HEK293T (cell line): ENCODE measurements around the gene APBB2.
"Not testable (repeated sequence)": the region's sequence is repeated elsewhere in the genome, so short reads cannot be mapped to it uniquely, and the experiment has no call there.

Experiments used
- CTCF ChIA-PET: fragments of 350-600 bp; formaldehyde crosslinking; extraction: SDS; loops from one replicate; lab custom pipeline; 2021; ENCODE audit warnings: antibody characterized with exemption, inconsistent platforms; lab: Yijun Ruan, JAX
- POLR2A ChIA-PET: fragments of 350-600 bp; formaldehyde crosslinking; extraction: SDS; loops from one replicate; lab custom pipeline; 2020; ENCODE audit warnings: antibody characterized with exemption, inconsistent platforms; lab: Yijun Ruan, JAX
- DNase-seq: peaks from one replicate; pipeline ENCODE4 v3.0.0; 2012; ENCODE audit warnings: mixed read lengths; ENCODE audit errors: extremely low spot score
- ARNT ChIP-seq: fragments of 450-650 bp; IDR thresholded peaks from 2 replicates; pipeline ENCODE4 v1.6.1; 2017; ENCODE audit warnings: mild to moderate bottlenecking
- BHLHE40 ChIP-seq: fragments of 450-650 bp; IDR thresholded peaks from 2 replicates; pipeline ENCODE4 v1.6.1; 2016; ENCODE audit warnings: mild to moderate bottlenecking, moderate library complexity, borderline replicate concordance
- CTBP1 ChIP-seq: fragments of 450-650 bp; IDR thresholded peaks from 2 replicates; pipeline ENCODE4 v1.6.1; 2016; ENCODE audit warnings: borderline replicate concordance
- ELF4 ChIP-seq: fragments of 450-650 bp; IDR thresholded peaks from 2 replicates; pipeline ENCODE4 v1.6.1; 2017; ENCODE audit warnings: antibody characterized with exemption
- FOXA1 ChIP-seq: fragments of 450-650 bp; IDR thresholded peaks from 2 replicates; pipeline ENCODE4 v1.6.1; 2016; ENCODE audit warnings: mild to moderate bottlenecking
- FOXK2 ChIP-seq: fragments of 450-650 bp; IDR thresholded peaks from 2 replicates; pipeline ENCODE4 v1.6.1; 2016; ENCODE audit warnings: mild to moderate bottlenecking
- FOXM1 ChIP-seq: fragments of 450-650 bp; IDR thresholded peaks from 2 replicates; pipeline ENCODE4 v1.6.1; 2017; ENCODE audit warnings: mild to moderate bottlenecking, borderline replicate concordance
- HDGF ChIP-seq: fragments of 450-650 bp; IDR thresholded peaks from 2 replicates; pipeline ENCODE4 v1.6.1; 2017; ENCODE audit warnings: antibody characterized with exemption, borderline replicate concordance
- L3MBTL2 ChIP-seq: fragments of 450-650 bp; conservative IDR thresholded peaks from 2 replicates; pipeline ENCODE4 v1.6.1; 2016; ENCODE audit warnings: mild to moderate bottlenecking
- LEF1 ChIP-seq: fragments of 450-650 bp; IDR thresholded peaks from 2 replicates; pipeline ENCODE4 v1.6.1; 2017; ENCODE audit warnings: mild to moderate bottlenecking, borderline replicate concordance
- NFRKB ChIP-seq: fragments of 450-650 bp; IDR thresholded peaks from 2 replicates; pipeline ENCODE4 v1.6.1; 2016; ENCODE audit warnings: mild to moderate bottlenecking, moderate library complexity
- SP1 ChIP-seq: fragments of 450-650 bp; IDR thresholded peaks from 2 replicates; pipeline ENCODE4 v1.6.1; 2017
- SUZ12 ChIP-seq: fragments of 450-650 bp; IDR thresholded peaks from 2 replicates; pipeline ENCODE4 v1.6.1; 2016; ENCODE audit warnings: mild to moderate bottlenecking
- TARDBP ChIP-seq: fragments of 450-650 bp; IDR thresholded peaks from 2 replicates; pipeline ENCODE4 v1.6.1; 2016
- ZNF384 ChIP-seq: fragments of 450-650 bp; IDR thresholded peaks from 2 replicates; pipeline ENCODE4 v1.6.1; 2016
- TF ChIP-seq, protein P1 (sequence below): fragments of 450-650 bp; IDR thresholded peaks from 2 replicates; pipeline ENCODE4 v1.6.1; 2016

The APBB2 gene

DNA sequence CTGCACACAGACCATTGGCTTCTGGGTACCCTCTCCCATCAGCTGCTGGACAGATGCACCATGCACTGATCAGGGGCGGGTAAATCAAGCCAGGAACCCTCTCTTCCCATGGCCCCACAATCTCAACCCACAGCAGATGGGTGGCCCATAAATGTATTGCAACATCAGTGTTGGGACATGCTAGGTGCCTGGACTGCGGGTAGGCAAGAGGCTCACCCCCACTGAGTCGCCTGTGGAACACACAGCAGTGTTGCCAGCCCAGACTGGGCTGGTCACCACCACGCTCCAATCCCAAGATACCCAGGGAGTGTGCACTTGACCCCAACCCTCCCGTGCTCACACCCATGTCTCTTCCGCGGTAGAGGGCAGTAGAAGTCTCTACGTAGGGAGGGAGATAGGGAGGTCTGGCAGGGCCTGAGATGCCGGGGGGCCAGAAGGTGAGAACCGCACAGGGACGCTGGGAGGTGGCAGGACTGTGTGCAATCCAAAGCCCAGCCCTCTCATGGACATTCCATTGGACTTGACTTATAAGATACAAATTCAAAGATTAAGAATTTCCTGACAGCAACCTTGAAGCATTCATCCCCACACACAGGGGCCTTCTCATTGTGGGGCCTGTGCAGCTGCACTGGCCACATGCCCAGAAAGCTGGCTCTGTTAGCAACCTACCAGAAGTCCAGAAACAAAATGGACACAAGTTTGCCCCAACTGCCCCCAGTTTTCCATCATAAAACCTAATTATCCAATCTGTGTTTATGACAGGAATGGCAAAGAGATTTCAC, 280.9 kb downstream of the APBB2 start:
- ChIA-PET POLR2A (no interaction called here), CTCF (no interaction called here)
- no peak for DNase-seq
- TF ChIP-seq BHLHE40, result no peak
- TF ChIP-seq ARNT, result no peak
- TF ChIP-seq ELF4, result no peak
- TF ChIP-seq HDGF, result no peak
- no peak for TF ChIP-seq L3MBTL2
- no peak for TF ChIP-seq ZNF384
- TF ChIP-seq TARDBP, result no peak
- TF ChIP-seq FOXA1, result no peak
- no peak for TF ChIP-seq SUZ12
- no peak for TF ChIP-seq FOXM1

DNA sequence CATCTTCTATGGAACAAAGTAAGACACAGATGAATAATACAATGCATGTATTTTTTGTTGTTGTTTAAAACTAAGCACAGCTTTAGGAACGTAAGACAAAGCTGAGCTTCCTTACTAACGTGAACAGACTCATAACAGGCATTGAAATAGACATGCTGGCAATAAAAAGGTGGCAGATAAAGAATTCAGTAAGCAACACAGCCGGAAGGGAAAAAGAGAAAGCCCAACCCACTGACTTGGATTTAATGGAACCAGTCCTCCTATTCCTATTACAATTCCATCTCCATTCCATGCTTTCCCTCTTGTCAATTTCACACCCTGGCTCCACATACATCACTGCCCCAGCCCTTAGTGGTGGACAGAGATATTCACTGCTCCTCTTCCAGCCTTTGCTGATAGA, 282.5 kb downstream of the APBB2 start:
- ChIA-PET CTCF (no interaction called here), POLR2A (no interaction called here)
- TF ChIP-seq CTBP1, result no peak
- no peak for TF ChIP-seq NFRKB
- no peak for TF ChIP-seq FOXM1
- TF ChIP-seq SP1, result no peak
- no peak for TF ChIP-seq ZNF384
- TF ChIP-seq TARDBP, result no peak
- TF ChIP-seq L3MBTL2, result no peak
- no peak for TF ChIP-seq HDGF
- TF ChIP-seq, protein P1, sequence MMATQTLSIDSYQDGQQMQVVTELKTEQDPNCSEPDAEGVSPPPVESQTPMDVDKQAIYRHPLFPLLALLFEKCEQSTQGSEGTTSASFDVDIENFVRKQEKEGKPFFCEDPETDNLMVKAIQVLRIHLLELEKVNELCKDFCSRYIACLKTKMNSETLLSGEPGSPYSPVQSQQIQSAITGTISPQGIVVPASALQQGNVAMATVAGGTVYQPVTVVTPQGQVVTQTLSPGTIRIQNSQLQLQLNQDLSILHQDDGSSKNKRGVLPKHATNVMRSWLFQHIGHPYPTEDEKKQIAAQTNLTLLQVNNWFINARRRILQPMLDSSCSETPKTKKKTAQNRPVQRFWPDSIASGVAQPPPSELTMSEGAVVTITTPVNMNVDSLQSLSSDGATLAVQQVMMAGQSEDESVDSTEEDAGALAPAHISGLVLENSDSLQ, result no peak
- TF ChIP-seq FOXA1, result no peak
- no peak for TF ChIP-seq FOXK2
- TF ChIP-seq BHLHE40, result no peak
- no peak for DNase-seq

DNA sequence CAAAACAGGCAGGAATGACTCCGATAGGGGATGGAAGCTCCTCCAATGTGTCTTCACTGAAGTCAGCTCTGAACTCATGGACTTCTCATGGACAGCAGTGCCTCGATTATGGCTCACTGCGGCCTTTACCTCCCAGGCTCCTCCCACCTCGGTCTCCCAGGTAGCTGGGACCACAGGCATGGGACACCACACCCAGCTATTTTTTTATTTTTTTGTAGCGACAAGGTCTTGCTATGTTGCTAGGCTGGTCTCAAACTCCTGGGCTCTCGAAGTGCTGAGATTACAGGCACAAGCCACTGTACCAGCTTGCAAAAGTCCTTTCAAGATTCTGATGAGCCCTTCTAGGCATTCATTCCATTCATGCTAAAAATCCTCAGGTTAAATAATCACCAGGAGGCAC, 283.1 kb downstream of the APBB2 start:
- CTCF ChIA-PET, result no interaction called here
- no peak for DNase-seq
- POLR2A ChIA-PET, result no interaction called here
- TF ChIP-seq FOXM1, result no peak

DNA sequence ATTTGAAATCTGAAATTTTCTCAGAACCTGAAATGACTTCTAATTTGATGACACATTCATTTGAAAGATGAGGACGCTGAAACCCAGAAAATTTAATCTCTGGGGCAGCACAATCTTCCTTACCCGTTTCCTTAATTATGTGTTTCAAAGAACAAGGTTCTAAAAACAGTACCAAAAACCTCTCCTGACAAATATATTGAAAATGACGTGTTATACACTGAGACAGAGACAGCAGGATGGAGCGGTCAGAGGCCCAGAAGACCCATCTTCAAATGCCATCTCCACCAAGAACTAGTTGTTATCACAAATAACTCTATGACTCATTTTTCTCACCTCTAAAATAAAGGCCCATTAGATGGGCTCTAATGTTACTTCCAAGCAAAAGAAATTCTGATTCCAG, 287.3 kb downstream of the APBB2 start:
- no peak for TF ChIP-seq L3MBTL2
- no peak for TF ChIP-seq LEF1
- no peak for TF ChIP-seq SUZ12
- TF ChIP-seq CTBP1, result no peak
- TF ChIP-seq NFRKB, result no peak
- TF ChIP-seq FOXM1, result no peak
- POLR2A ChIA-PET, result no interaction called here

DNA sequence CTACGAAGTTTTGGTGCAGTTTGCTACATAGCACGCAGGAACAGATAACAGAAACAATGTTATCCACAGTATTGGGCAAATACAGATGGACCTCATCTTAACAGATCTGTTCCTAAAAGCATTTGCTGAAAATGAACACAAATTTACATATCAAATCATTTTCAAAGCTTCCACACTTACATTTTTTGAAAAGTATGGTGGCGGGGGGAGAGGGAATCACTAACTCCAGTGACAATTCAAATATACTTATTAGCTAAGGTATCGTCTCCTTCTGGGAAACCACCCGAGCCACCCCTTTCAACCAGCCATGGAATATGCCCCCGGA, 289.6 kb downstream of the APBB2 start:
- TF ChIP-seq ARNT (no peak), ELF4 (no peak), SP1 (no peak), FOXK2 (no peak), BHLHE40 (no peak), HDGF (no peak), SUZ12 (no peak)
- CTCF ChIA-PET, result interaction anchor here (0.9 to 2.7 kb wide), 6 partner anchors 9 to 295 kb away, joined by 3 to 9 read pairs (median 4); no protein-coding TSS in a partner anchor
- POLR2A ChIA-PET, result interaction anchor here (0.9 to 2.1 kb wide), 4 partner anchors 280 to 332 kb away, joined by 3 to 5 read pairs (median 3); partner anchors contain the start of gene UCHL1
- no peak for DNase-seq

More for the DNA sequence above, 287.3 kb downstream of the APBB2 start:
- no peak for DNase-seq
- CTCF ChIA-PET, result interaction anchor here (0.6 to 0.9 kb wide), 2 partner anchors 22 to 50 kb away, joined by 3 read pairs; no protein-coding TSS in a partner anchor

DNA sequence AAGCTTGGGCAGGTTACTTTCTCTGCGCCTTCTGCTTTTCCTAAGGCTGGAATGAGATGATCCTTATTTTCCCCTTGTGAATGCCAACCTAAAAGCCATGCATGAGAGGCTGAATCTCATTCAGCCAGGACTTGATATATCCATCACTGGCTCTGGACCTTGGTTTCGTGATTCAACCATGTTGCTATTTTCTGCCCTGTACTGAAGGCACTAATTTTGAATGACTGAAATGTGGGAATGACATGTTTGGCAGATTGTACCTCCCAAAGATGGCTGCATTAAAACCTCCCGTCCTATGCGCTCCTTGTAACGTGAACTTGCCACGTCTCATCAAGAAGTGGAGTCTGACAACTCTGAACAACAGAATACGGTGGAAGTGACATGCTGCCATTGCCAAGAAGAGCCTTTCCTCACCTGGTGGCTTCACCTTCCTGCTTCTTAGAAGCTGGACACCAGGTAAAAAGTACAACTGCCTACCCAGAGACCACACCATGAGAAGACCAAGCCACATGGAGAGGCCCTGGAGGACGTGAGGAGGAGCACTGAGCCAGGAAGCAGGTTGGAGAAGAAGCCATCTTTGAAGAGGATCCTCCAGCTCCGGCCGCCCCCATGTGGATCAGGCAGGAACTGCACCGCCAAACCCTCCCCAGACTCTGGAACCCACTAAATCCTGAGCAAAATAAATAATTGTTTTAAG, 290.1 kb downstream of the APBB2 start:
- POLR2A ChIA-PET, result interaction anchor here (0.9 to 2.1 kb wide), 4 partner anchors 281 to 332 kb away, joined by 3 to 5 read pairs (median 3); partner anchors contain the start of gene UCHL1
- CTCF ChIA-PET, result interaction anchor here (0.5 to 2.7 kb wide), 7 partner anchors 8 to 948 kb away, joined by 3 to 9 read pairs (median 3); no protein-coding TSS in a partner anchor
- TF ChIP-seq HDGF, result no peak
- TF ChIP-seq L3MBTL2, result no peak
- TF ChIP-seq FOXA1, result no peak
- no peak for TF ChIP-seq SP1
- no peak for TF ChIP-seq ZNF384
- TF ChIP-seq CTBP1, result no peak
- DNase-seq, result peak; percentile 65

DNA sequence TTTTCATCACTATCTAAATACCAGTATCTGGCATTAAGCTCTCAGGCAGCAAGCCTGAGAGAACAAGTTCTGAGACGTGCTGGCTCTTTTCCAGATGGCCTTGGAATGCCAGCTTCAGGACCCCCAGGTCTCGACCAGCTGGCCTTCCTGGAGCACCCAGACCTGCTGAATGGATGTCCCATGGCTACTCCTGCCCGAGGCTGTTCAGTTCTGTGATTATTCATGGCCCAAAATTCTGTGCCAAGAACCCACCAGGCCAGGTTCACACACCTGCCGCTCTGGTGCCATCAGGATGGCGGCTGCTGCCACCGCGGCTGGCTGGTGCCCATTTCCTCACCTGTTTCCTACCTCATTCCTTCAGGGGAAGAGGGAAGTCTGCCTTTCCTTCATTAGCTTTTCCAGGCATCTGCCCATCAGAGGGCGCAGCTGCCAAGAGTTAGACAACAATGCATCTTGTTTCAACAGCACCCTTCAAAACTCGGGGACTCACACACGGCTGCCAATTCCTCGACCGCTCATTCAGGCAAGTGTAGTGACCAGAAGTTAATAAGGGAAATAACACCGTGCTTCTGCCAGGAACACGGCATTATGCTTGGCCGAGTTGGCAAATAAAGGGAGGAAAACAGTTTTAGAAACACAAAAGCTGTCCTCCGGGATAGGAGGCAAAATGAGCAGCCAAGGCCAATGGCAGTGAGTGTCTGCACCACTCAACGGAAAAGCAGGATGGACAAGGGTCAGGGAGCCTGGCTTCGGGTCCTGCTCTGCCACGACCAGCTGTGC, 290.8 kb downstream of the APBB2 start:
- DNase-seq, result no peak
- ChIA-PET POLR2A (no interaction called here), CTCF (interaction anchor here (1.1 to 2.7 kb wide), 3 partner anchors 15 to 67 kb away, joined by 3 to 9 read pairs (median 4); no protein-coding TSS in a partner anchor)
- no peak for TF ChIP-seq SP1
- TF ChIP-seq NFRKB, result no peak
- no peak for TF ChIP-seq SUZ12
- no peak for TF ChIP-seq FOXM1
- no peak for TF ChIP-seq FOXK2
- no peak for TF ChIP-seq FOXA1
- no peak for TF ChIP-seq BHLHE40
- no peak for TF ChIP-seq CTBP1
- no peak for TF ChIP-seq ELF4
- TF ChIP-seq LEF1, result no peak
- no peak for TF ChIP-seq ARNT
- no peak for TF ChIP-seq ZNF384

DNA sequence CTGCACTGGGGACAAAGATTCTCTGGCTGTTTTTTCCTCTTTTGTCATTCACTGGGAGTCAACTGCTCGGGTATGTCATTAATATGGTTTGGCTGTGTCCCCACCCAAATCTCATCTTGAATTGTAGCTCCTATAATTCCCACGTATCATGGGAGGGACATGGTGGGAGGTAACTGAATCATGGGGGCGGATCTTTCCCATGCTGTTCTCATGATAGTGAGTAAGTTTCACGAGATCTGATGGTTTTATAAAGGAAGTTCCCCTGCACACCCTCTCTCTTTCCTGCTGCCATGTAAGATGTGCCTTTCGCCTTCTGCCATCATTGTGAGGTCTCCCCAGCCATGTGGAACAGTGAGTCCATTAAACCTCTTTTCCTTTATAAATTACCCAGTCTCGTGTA, 294.4 kb downstream of the APBB2 start:
- DNase-seq, POLR2A ChIA-PET: not testable (repeated sequence)
- CTCF ChIA-PET, result interaction anchor here (2.3 kb wide), 1 partner anchor 23 kb away, joined by 5 read pairs; no protein-coding TSS in a partner anchor
